Mucosa of descending colon (tissue), 3 donors: ENCODE results near the gene BATF2. TPM values are rescaled to one million over a fixed set of nuclear protein-coding genes. Genes with fewer than 3 reads are reported as not detected.
A peak's percentile ranks its signal among the peaks of the same experiment; 100 is the strongest.

Experiments
- ATAC-seq: fragments of 200-7000 bp; cut with Tn5 transposase; one replicate; pipeline ENCODE4 v1.9.1; 2020; ENCODE audit warnings: mild to moderate bottlenecking, moderate library complexity
- DNase-seq, 3 donors: peaks; one replicate each; pipeline ENCODE4 v3.0.0-alpha.2; 2020
- H3K36me3 ChIP-seq: fragments of 200-600 bp; one replicate; pipeline ENCODE4 v1.8.0; 2021; ENCODE audit warnings: low read depth, mild to moderate bottlenecking
- H3K4me1 ChIP-seq: fragments of 200-600 bp; one replicate; pipeline ENCODE4 v1.8.0; 2021; ENCODE audit warnings: low read depth, mild to moderate bottlenecking
- H3K4me3 ChIP-seq: fragments of 200-600 bp; one replicate; pipeline ENCODE4 v1.8.0; 2021; ENCODE audit warnings: mild to moderate bottlenecking
- H3K9me3 ChIP-seq: fragments of 200-600 bp; one replicate; pipeline ENCODE4 v1.8.0; 2021; ENCODE audit warnings: mild to moderate bottlenecking
- intact Hi-C, 2 donors: fragments of 100-400 bp; cut with DNase I in 1 of 2; cut with micrococcal nuclease in 1 of 2; formaldehyde crosslinking; loops; one replicate each; pipeline versions ENCODE4 v1.11.0 to v1.11.1; 2022; cut with DNase I, micrococcal nuclease
- total RNA-seq, 3 donors: library from RNA; stranded (reverse); fragmentation: NEBNext Ultra II Directional in 2 of 3; extraction: Animal tissue kit (Norgen Biotek cat#: 25700) in 2 of 3; gene quantifications; one replicate each; pipeline versions ENCODE4 v1.2.1 to v1.2.4, GENCODE V29; 2021 to 2023
- TF ChIP-seq, protein P1 (sequence below): fragments of 200-600 bp; IDR thresholded peaks from one replicate; pipeline ENCODE4 v1.8.0; 2022; ENCODE audit warnings: antibody characterized with exemption, mild to moderate bottlenecking
- donor health status: DM: no; HTN: no; CAD: no; lungs with moderate emphysema.
- donor health status: DM: no; HTN: no; CAD: no.
- donor health status: DM: no; HTN: yes; CAD: no.

BATF2 gene
- total RNA-seq, 3 donors from 2014 or later = 12.7 to 25.3 (median 18.0) TPM

DNA sequence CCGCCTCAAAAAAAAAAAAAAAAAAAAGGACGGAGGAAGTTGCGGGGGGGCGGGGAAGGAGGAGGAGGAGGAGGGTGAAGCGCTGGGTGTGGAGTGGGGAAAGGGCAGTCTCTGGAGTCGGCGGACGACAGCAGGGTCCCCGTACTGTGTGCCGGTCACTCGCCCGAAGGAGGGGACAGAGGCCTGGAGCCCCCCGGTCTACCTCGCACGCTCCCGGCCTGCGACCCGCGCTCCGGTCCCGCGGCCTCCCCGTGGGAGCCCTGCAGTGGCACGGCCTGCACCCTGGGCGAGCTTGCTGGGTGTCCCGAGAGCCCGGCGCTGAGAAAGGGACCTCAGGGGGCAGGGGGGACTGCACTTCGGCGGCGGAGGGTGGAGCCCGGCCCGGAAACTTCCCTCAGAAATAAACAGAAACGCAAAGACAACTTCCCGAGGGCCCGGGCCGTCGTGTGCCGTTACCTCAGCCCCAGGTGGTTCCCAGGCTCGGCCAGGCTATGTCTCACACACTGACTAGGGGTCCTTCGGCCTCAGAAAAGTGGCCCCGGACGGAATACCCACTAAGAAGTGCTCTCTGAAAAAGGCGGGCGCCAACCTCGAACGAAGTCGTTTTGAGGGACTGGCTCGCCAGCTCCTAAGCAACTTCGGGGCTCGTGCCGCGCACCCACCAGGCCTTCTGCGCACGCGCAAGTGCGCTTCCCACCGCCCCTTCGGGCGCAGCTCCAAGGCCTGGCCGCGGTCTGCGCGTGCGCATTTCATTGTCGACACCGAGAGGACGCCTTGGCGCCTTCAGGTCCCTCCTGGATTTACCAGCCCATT is 25.1 kb downstream of the BATF2 start, which contains the start of gene MAJIN:
Gene MAJIN, minus strand, starts transcription at position 688 of the 813 bp plus-strand sequence. CDS start 12,703 bp downstream, outside the sequence.
- H3K4me1 ChIP-seq = peaks cover 14% of the 10 kb centered on the region
- DNase-seq = peak; percentile 89 to 92 (median 90)
- no peaks in the 10 kb centered on the region for H3K9me3 ChIP-seq
- no peaks in the 10 kb centered on the region for H3K36me3 ChIP-seq
- TF ChIP-seq, protein P1, sequence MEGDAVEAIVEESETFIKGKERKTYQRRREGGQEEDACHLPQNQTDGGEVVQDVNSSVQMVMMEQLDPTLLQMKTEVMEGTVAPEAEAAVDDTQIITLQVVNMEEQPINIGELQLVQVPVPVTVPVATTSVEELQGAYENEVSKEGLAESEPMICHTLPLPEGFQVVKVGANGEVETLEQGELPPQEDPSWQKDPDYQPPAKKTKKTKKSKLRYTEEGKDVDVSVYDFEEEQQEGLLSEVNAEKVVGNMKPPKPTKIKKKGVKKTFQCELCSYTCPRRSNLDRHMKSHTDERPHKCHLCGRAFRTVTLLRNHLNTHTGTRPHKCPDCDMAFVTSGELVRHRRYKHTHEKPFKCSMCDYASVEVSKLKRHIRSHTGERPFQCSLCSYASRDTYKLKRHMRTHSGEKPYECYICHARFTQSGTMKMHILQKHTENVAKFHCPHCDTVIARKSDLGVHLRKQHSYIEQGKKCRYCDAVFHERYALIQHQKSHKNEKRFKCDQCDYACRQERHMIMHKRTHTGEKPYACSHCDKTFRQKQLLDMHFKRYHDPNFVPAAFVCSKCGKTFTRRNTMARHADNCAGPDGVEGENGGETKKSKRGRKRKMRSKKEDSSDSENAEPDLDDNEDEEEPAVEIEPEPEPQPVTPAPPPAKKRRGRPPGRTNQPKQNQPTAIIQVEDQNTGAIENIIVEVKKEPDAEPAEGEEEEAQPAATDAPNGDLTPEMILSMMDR = no peak
- no peak within 1 kb of the TSS for H3K4me3 ChIP-seq
- peak; percentile 41 for ATAC-seq
- intact Hi-C loops = no loop called here

GRCh38 chr11:64970731-64971151 is 26.0 kb downstream of the BATF2 start:
- ATAC-seq = peak; percentile 75
- TF ChIP-seq, protein P1 = no peak
- no peak overlapping the region for H3K4me3 ChIP-seq
- H3K9me3 ChIP-seq = no peaks in the 10 kb centered on the region
- intact Hi-C loops = no loop called here
- peaks cover 14% of the 10 kb centered on the region for H3K4me1 ChIP-seq
- no peaks in the 10 kb centered on the region for H3K36me3 ChIP-seq
- DNase-seq = peak in 2 of 3 donors; percentile 48 to 55

DNA sequence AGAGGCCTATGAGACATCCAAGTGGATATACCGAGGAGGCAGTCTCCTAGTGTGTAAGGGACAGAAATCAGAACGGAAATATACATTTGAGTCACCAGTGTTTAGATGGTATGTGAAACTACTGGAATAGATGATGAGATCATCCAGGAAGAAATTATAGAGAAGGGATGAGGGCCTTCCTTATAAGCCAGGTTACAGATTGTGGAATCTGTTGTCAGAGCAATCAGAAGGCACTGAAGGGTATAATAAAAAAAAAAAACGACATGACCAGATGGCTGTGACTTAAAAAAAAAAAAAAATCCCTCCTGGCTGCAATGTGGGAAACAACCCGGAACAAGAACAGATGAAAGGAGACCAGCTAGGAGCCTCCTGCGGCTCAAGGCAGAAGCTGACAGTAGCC is 27.6 kb downstream of the BATF2 start:
- TF ChIP-seq, protein P1 = no peak
- H3K9me3 ChIP-seq = no peaks in the 10 kb centered on the region
- H3K4me3 ChIP-seq = no peak overlapping the region
- DNase-seq = peak in 1 of 3 donors; percentile 53
- intact Hi-C loops = no loop called here
- H3K36me3 ChIP-seq = no peaks in the 10 kb centered on the region
- peak; percentile 91 for ATAC-seq
- peaks cover 14% of the 10 kb centered on the region for H3K4me1 ChIP-seq

- DNase-seq = no peak
- H3K9me3 ChIP-seq = no peaks in the 10 kb centered on the region
- H3K4me1 ChIP-seq = peaks cover 14% of the 10 kb centered on the region
- ATAC-seq = no peak
- no peak overlapping the region for H3K4me3 ChIP-seq
- H3K36me3 ChIP-seq = no peaks in the 10 kb centered on the region
- intact Hi-C loops = no loop called here
- TF ChIP-seq, protein P1 = no peak
Measured at GRCh38 chr11:64967375-64967774, 29.4 kb downstream of the BATF2 start.

- ATAC-seq (no peak), DNase-seq (no peak)
- Histone ChIP-seq H3K4me3 (no peak overlapping the region), H3K4me1 (no peaks in the 10 kb centered on the region), H3K36me3 (no peaks in the 10 kb centered on the region), H3K9me3 (no peaks in the 10 kb centered on the region)
- TF ChIP-seq, protein P1 = no peak
- intact Hi-C loops = no loop called here
Measured at GRCh38 chr11:64963072-64963631, 33.6 kb downstream of the BATF2 start.
